K562 (cell line): Measurements from ENCODE around the gene ZNF8. TPM values are rescaled to one million over a fixed set of nuclear protein-coding genes. Genes with fewer than 3 reads are reported as not detected.

Experiments
- ATAC-seq: fragments of 200-7000 bp; cut with Tn5 transposase; 3 replicates; pipeline ENCODE4 v1.9.1; 2020; ENCODE audit warnings: moderate library complexity
- BruUV-seq: library from RNA; stranded (reverse); fragments of 400-500 nt; replicated peaks from 2 replicates; lab custom pipeline; 2021; lab: Mats Ljungman, UMichigan
- CTCF ChIA-PET: fragments of 300-600 bp; formaldehyde crosslinking; extraction: SDS; loops from one replicate; lab custom pipeline; 2021; ENCODE audit warnings: low intra/inter-chr PET ratio; lab: Yijun Ruan, JAX
- POLR2A ChIA-PET: fragments of 300-600, 350-650 bp; sonication (Branson Sonifier 250); formaldehyde crosslinking; extraction: SDS; loops from one replicate; lab custom pipeline; 2021; ENCODE audit warnings: antibody characterized with exemption, inconsistent platforms; lab: Yijun Ruan, JAX
- DNase-seq, 4 experiments: peaks; one replicate each; pipeline versions ENCODE4 v3.0.0 to v3.0.0-alpha.2; 2011 to 2018; ENCODE audit warnings: low spot score in 3 of 4, mixed read lengths in 3 of 4; ENCODE audit errors: extremely low read depth in 1 of 4
- FAIRE-seq: peaks from 2 replicates; lab custom pipeline; 2011; peaks lifted over from hg19 to GRCh38; lab: Jason Lieb, UNC
- H2AFZ ChIP-seq: 2 replicates; pipeline ENCODE4 v1.6.0; 2011; ENCODE audit warnings: low read depth, low read length, control low read depth, inconsistent platforms
- H3K27ac ChIP-seq: fragments of 200-600 bp; 3 replicates; pipeline ENCODE4 v1.8.0; 2011; ENCODE audit warnings: low read depth, mild to moderate bottlenecking, control low read depth, inconsistent platforms, low read length, moderate library complexity, mixed read lengths; ENCODE audit errors: extremely low read depth
- H3K27me3 ChIP-seq, 2 experiments: fragments of 300-600 bp in 1 of 2; 2 replicates in 1 of 2; 3 replicates in 1 of 2; pipeline versions ENCODE4 v1.6.0 to v1.8.0; 2011; ENCODE audit warnings: inconsistent platforms in 2 of 2, low read length in 2 of 2, mild to moderate bottlenecking in 1 of 2, mixed read lengths in 1 of 2, moderate library complexity in 1 of 2; ENCODE audit not compliant: control insufficient read depth in 2 of 2, insufficient read depth in 2 of 2
- H3K36me3 ChIP-seq: fragments of 300-600 bp; 3 replicates; pipeline ENCODE4 v1.8.0; 2011; ENCODE audit warnings: mild to moderate bottlenecking, low read length, inconsistent platforms; ENCODE audit not compliant: control insufficient read depth, insufficient read depth
- H3K4me1 ChIP-seq, 2 experiments: fragments of 200-600 bp in 1 of 2; replicated peaks in 1 of 2; 2 replicates in 1 of 2; 3 replicates in 1 of 2; pipeline versions ENCODE4 v1.5.1 to v1.8.0; 2011; ENCODE audit warnings: inconsistent platforms in 2 of 2, low read length in 2 of 2, mild to moderate bottlenecking in 1 of 2, mixed read lengths in 1 of 2, moderate library complexity in 1 of 2; ENCODE audit not compliant: control insufficient read depth in 2 of 2, insufficient read depth in 2 of 2
- H3K4me2 ChIP-seq: 2 replicates; pipeline ENCODE4 v1.6.1; 2011; ENCODE audit warnings: low read length, control low read depth, inconsistent platforms, mixed read lengths; ENCODE audit not compliant: insufficient read depth
- H3K4me3 ChIP-seq: fragments of 200-600 bp; sonication (generic), shearing (Covaris generic); 2 replicates; pipeline ENCODE4 v1.5.1; 2016; ENCODE audit warnings: control low read depth, inconsistent platforms
- H3K79me2 ChIP-seq: fragments of 200-600 bp; 3 replicates; pipeline ENCODE4 v1.8.0; 2011; ENCODE audit warnings: low read length, inconsistent platforms; ENCODE audit not compliant: control insufficient read depth, insufficient read depth
- H3K9ac ChIP-seq, 2 experiments: 2 replicates each; pipeline versions ENCODE4 v1.6.0 to v1.6.1; 2011; ENCODE audit warnings: low read depth in 2 of 2, low read length in 2 of 2, control low read depth in 1 of 2, inconsistent platforms in 1 of 2, mild to moderate bottlenecking in 1 of 2, mixed read lengths in 1 of 2; ENCODE audit not compliant: insufficient read depth in 1 of 2
- H3K9me1 ChIP-seq: one replicate; pipeline ENCODE4 v1.6.0; 2011; ENCODE audit warnings: inconsistent platforms, mild to moderate bottlenecking, low read length, moderate library complexity; ENCODE audit not compliant: control insufficient read depth, insufficient read depth
- H3K9me3 ChIP-seq: replicated peaks from 2 replicates; pipeline ENCODE4 v1.5.1; 2011; ENCODE audit warnings: low read depth, low read length, inconsistent platforms; ENCODE audit not compliant: control insufficient read depth, insufficient read depth
- H4K20me1 ChIP-seq: replicated peaks from 2 replicates; pipeline ENCODE4 v1.6.1; 2011; ENCODE audit warnings: low read length, inconsistent platforms, mixed read lengths; ENCODE audit not compliant: control insufficient read depth, insufficient read depth
- DIDO1 ChIP-seq: fragments of 450-650 bp; IDR thresholded peaks from 2 replicates; pipeline ENCODE4 v1.6.1; 2016; ENCODE audit warnings: low read depth, missing biosample characterization, missing genetic modification characterization
- LCOR ChIP-seq: sonication (generic); formaldehyde crosslinking; IDR thresholded peaks from 2 replicates; pipeline ENCODE4 v1.8.0; 2022; ENCODE audit warnings: mild to moderate bottlenecking, missing genetic modification reagents
- NBN ChIP-seq: fragments of 450-650 bp; IDR thresholded peaks from 2 replicates; pipeline ENCODE4 v1.6.1; 2016; ENCODE audit warnings: low read depth, mild to moderate bottlenecking
- RFX1 ChIP-seq: fragments of 450-650 bp; IDR thresholded peaks from 2 replicates; pipeline ENCODE4 v1.6.1; 2016; ENCODE audit warnings: mild to moderate bottlenecking, moderate library complexity
- TBP ChIP-seq: optimal IDR thresholded peaks from 2 replicates; pipeline ENCODE3; 2011; ENCODE audit warnings: low read depth, low read length, improper control_type of control experiment
- TSC22D4 ChIP-seq: fragments of 450-650 bp; IDR thresholded peaks from 2 replicates; pipeline ENCODE4 v1.6.1; 2016; ENCODE audit warnings: missing genetic modification characterization, missing biosample characterization, control low read depth
- U2AF1 ChIP-seq: fragments of 200-400 bp; formaldehyde crosslinking; optimal IDR thresholded peaks from 2 replicates; pipeline ENCODE3; 2017; ENCODE audit warnings: mild to moderate bottlenecking, low read depth, low read length, moderate library complexity
- ZNF311 ChIP-seq: fragments of 250-450 bp; sonication (Bioruptor Pico); IDR thresholded peaks from 2 replicates; pipeline ENCODE4 v1.4.0; 2020; ENCODE audit warnings: mild to moderate bottlenecking, moderate library complexity
- ZNF561 ChIP-seq: fragments of 450-650 bp; formaldehyde crosslinking; conservative IDR thresholded peaks from 2 replicates; pipeline ENCODE4 v1.4.0; 2020; ENCODE audit warnings: mild to moderate bottlenecking, moderate library complexity
- WGBS: fragments of 100-300 bp; shearing (Covaris generic); methylation state at CpG from one replicate; pipeline ENCODE4 v1.1.6; 2016; ENCODE audit warnings: low coverage, mixed read lengths; ENCODE audit not compliant: insufficient coverage; ENCODE audit errors: missing lambda C conversion rate; 5-methylcytosine and 5-hydroxymethylcytosine counted together
- in situ Hi-C: fragments of 300-500 bp; cut with MboI; formaldehyde crosslinking; loops from 4 replicates; pipeline ENCODE4 v1.15.0; 2018; ENCODE audit warnings: inconsistent platforms, mixed read lengths
- intact Hi-C: fragments of 100-400 bp; cut with micrococcal nuclease; formaldehyde crosslinking; loops from 2 replicates; pipeline ENCODE4 v1.14.2; 2022
- polyA plus RNA-seq, 8 experiments: library from polyadenylated mRNA; depleted of rRNA in 4 of 8; stranded (reverse) in 5 of 8; unstranded in 3 of 8; fragments of >200 nt; fragmentation: Nextera tagmentation in 2 of 8; fragmentation: Illumina TruSeq in 1 of 8; extraction: Ambion mirVana in 2 of 8; extraction: Trizol in 1 of 8; gene quantifications; 2 replicates each; pipeline versions ENCODE4 v1.2.1 to v1.2.3, GENCODE V29; 2011 to 2014; ENCODE audit warnings: inconsistent platforms in 1 of 8, missing spikeins in 1 of 8
- total RNA-seq, 7 experiments: library from RNA; depleted of rRNA in 6 of 7; stranded (reverse); fragments of >200 nt in 6 of 7; fragmentation: Illumina TruSeq in 2 of 7; extraction: Trizol in 2 of 7; gene quantifications; 2 replicates each; pipeline versions ENCODE4 v1.2.1 to v1.2.3, GENCODE V29; 2011 to 2021; ENCODE audit warnings: low replicate concordance in 1 of 7
- TF ChIP-seq, protein P1 (sequence below): fragments of 250-450 bp; sonication (Bioruptor Pico); IDR thresholded peaks from 2 replicates; pipeline ENCODE4 v1.8.0; 2022; ENCODE audit warnings: inconsistent platforms
- TF ChIP-seq, protein P2 (sequence below): sonication (generic); formaldehyde crosslinking; IDR thresholded peaks from 2 replicates; pipeline ENCODE4 v1.8.0; 2022; ENCODE audit warnings: mild to moderate bottlenecking, missing genetic modification reagents
- TF ChIP-seq, protein P3 (sequence below): sonication (generic); formaldehyde crosslinking; IDR thresholded peaks from 2 replicates; pipeline ENCODE4 v1.4.0; 2020; ENCODE audit warnings: mild to moderate bottlenecking, missing genetic modification reagents
- TF ChIP-seq, protein P4 (sequence below), 2 experiments: fragments of 450-650 bp; IDR thresholded peaks; 2 replicates each; pipeline ENCODE4 v1.6.1; 2018; ENCODE audit warnings: mild to moderate bottlenecking in 2 of 2, low read depth in 1 of 2; ENCODE audit not compliant: partially characterized antibody in 2 of 2

ZNF8 gene
- total and polyA plus RNA-seq, 9 of the 15 experiments (the other 6 are each of a cell fraction or from before 2014, with no cell fraction given) = 0.71 to 7.7 (median 4.7) TPM

DNA sequence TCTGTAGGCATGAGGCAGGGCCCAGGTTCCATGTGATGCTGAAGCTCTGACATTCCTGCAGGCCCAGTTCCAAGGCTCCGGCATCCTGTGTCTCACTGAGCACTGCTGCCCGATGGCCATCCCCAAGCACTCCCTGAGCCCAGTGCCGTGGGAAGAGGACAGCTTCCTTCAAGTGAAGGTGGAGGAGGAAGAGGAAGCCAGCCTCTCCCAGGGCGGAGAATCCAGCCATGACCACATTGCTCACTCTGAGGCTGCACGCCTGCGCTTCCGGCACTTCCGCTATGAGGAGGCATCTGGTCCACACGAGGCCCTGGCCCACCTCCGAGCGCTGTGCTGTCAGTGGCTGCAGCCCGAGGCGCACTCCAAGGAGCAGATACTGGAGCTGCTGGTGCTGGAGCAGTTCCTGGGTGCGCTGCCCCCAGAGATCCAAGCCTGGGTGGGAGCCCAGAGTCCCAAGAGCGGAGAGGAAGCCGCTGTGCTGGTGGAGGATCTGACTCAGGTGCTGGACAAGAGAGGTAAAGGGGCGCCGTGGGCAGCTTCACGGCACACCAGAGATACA is 56.0 kb downstream of the ZNF8 start:
- ATAC-seq (no peak), FAIRE-seq (no peak), DNase-seq (no peak)
- H3K27me3 ChIP-seq = no peaks in the 10 kb centered on the region
- peaks cover 9% of the 10 kb centered on the region; the same call in 2 of the 3 replicates for H3K79me2 ChIP-seq
- ChIA-PET POLR2A (interaction anchor here (0.6 to 2.4 kb wide), 3 partner anchors 12 to 27 kb away, joined by 3 to 11 read pairs (median 3); no protein-coding TSS in a partner anchor), CTCF (no interaction called here)
- H3K4me3 ChIP-seq = no peak overlapping the region
- H3K9ac ChIP-seq = no peak overlapping the region
- H3K9me3 ChIP-seq = peaks cover 2% of the 10 kb centered on the region; the same call in 1 of the 2 replicates
- no peaks in the 10 kb centered on the region for H4K20me1 ChIP-seq
- H3K27ac ChIP-seq = no peak overlapping the region
- intact Hi-C loops = no loop called here
- no TSS peak for BruUV-seq
- no peaks in the 10 kb centered on the region for H3K9me1 ChIP-seq
- WGBS = 94% methylated on average over 19 of the region's 19 CpGs
- H3K4me1 ChIP-seq = peaks cover 9 to 19% of the 10 kb centered on the region in 2 experiments; a peak in 4 of 5 replicates
- in situ Hi-C loops = no loop called here
- H2AFZ ChIP-seq = no peak overlapping the region
- H3K4me2 ChIP-seq = no peak overlapping the region
- H3K36me3 ChIP-seq = peaks cover 49% of the 10 kb centered on the region
- TF ChIP-seq DIDO1 (tag) (no peak), U2AF1 (no peak), LCOR (no peak), TBP (no peak), NBN (no peak), RFX1 (no peak), TSC22D4 (tag) (no peak), ZNF311 (CRISPR knock-in tag) (no peak), ZNF561 (CRISPR knock-in tag) (no peak)
- TF ChIP-seq, protein P1, sequence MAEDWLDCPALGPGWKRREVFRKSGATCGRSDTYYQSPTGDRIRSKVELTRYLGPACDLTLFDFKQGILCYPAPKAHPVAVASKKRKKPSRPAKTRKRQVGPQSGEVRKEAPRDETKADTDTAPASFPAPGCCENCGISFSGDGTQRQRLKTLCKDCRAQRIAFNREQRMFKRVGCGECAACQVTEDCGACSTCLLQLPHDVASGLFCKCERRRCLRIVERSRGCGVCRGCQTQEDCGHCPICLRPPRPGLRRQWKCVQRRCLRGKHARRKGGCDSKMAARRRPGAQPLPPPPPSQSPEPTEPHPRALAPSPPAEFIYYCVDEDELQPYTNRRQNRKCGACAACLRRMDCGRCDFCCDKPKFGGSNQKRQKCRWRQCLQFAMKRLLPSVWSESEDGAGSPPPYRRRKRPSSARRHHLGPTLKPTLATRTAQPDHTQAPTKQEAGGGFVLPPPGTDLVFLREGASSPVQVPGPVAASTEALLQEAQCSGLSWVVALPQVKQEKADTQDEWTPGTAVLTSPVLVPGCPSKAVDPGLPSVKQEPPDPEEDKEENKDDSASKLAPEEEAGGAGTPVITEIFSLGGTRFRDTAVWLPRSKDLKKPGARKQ (CRISPR knock-in tag) = no peak
- TF ChIP-seq, protein P2, sequence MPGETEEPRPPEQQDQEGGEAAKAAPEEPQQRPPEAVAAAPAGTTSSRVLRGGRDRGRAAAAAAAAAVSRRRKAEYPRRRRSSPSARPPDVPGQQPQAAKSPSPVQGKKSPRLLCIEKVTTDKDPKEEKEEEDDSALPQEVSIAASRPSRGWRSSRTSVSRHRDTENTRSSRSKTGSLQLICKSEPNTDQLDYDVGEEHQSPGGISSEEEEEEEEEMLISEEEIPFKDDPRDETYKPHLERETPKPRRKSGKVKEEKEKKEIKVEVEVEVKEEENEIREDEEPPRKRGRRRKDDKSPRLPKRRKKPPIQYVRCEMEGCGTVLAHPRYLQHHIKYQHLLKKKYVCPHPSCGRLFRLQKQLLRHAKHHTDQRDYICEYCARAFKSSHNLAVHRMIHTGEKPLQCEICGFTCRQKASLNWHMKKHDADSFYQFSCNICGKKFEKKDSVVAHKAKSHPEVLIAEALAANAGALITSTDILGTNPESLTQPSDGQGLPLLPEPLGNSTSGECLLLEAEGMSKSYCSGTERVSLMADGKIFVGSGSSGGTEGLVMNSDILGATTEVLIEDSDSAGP (CRISPR knock-in tag) = no peak
- TF ChIP-seq, protein P3, sequence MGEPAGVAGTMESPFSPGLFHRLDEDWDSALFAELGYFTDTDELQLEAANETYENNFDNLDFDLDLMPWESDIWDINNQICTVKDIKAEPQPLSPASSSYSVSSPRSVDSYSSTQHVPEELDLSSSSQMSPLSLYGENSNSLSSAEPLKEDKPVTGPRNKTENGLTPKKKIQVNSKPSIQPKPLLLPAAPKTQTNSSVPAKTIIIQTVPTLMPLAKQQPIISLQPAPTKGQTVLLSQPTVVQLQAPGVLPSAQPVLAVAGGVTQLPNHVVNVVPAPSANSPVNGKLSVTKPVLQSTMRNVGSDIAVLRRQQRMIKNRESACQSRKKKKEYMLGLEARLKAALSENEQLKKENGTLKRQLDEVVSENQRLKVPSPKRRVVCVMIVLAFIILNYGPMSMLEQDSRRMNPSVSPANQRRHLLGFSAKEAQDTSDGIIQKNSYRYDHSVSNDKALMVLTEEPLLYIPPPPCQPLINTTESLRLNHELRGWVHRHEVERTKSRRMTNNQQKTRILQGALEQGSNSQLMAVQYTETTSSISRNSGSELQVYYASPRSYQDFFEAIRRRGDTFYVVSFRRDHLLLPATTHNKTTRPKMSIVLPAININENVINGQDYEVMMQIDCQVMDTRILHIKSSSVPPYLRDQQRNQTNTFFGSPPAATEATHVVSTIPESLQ (CRISPR knock-in tag) = no peak
- TF ChIP-seq, protein P4, sequence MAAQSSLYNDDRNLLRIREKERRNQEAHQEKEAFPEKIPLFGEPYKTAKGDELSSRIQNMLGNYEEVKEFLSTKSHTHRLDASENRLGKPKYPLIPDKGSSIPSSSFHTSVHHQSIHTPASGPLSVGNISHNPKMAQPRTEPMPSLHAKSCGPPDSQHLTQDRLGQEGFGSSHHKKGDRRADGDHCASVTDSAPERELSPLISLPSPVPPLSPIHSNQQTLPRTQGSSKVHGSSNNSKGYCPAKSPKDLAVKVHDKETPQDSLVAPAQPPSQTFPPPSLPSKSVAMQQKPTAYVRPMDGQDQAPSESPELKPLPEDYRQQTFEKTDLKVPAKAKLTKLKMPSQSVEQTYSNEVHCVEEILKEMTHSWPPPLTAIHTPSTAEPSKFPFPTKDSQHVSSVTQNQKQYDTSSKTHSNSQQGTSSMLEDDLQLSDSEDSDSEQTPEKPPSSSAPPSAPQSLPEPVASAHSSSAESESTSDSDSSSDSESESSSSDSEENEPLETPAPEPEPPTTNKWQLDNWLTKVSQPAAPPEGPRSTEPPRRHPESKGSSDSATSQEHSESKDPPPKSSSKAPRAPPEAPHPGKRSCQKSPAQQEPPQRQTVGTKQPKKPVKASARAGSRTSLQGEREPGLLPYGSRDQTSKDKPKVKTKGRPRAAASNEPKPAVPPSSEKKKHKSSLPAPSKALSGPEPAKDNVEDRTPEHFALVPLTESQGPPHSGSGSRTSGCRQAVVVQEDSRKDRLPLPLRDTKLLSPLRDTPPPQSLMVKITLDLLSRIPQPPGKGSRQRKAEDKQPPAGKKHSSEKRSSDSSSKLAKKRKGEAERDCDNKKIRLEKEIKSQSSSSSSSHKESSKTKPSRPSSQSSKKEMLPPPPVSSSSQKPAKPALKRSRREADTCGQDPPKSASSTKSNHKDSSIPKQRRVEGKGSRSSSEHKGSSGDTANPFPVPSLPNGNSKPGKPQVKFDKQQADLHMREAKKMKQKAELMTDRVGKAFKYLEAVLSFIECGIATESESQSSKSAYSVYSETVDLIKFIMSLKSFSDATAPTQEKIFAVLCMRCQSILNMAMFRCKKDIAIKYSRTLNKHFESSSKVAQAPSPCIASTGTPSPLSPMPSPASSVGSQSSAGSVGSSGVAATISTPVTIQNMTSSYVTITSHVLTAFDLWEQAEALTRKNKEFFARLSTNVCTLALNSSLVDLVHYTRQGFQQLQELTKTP (IDR thresholded peaks at IDR 0.05; ENCODE audit: low read depth in 1 of 2, partially characterized antibody in 2 of 2) = no peak
